Esophagus squamous epithelium (tissue), 5 donors: ENCODE data around the gene COQ7. TPM values are rescaled to one million over a fixed set of nuclear protein-coding genes. Genes with fewer than 3 reads are reported as not detected.

Experiments
- DNase-seq: peaks from one replicate; lab custom pipeline; 2025; lab: John Stamatoyannopoulos, UW
- H3K27ac ChIP-seq, 4 donors: fragments of 200-600 bp; sonication (generic); one replicate each; pipeline ENCODE4 v1.5.1; 2016 to 2019; ENCODE audit warnings: mild to moderate bottlenecking in 1 of 4
- H3K27me3 ChIP-seq, 4 donors: fragments of 200-600 bp; sonication (generic); 1 replicate in 3 of 4; 2 replicates in 1 of 4; pipeline versions ENCODE4 v1.5.1 to v1.6.0; 2017 to 2021; ENCODE audit warnings: antibody characterized with exemption in 1 of 4
- H3K36me3 ChIP-seq, 3 donors: fragments of 200-600 bp; sonication (generic); one replicate each; pipeline ENCODE4 v1.5.1; 2016 to 2019
- H3K4me1 ChIP-seq, 3 donors: fragments of 200-600 bp; sonication (generic); one replicate each; pipeline ENCODE4 v1.5.1; 2017 to 2019
- H3K4me3 ChIP-seq, 4 donors: fragments of 200-600 bp; sonication (generic); 1 replicate in 3 of 4; 2 replicates in 1 of 4; pipeline ENCODE4 v1.5.1; 2016 to 2019; ENCODE audit warnings: mild to moderate bottlenecking in 2 of 4, moderate library complexity in 1 of 4
- H3K9me3 ChIP-seq, 3 donors: fragments of 200-600 bp; sonication (generic); one replicate each; pipeline ENCODE4 v1.5.1; 2016 to 2019
- POLR2A ChIP-seq, 4 donors: fragments of 450-650 bp; IDR thresholded peaks; one replicate each; pipeline ENCODE4 v1.6.1; 2017; ENCODE audit warnings: antibody characterized with exemption in 4 of 4, mild to moderate bottlenecking in 4 of 4, moderate library complexity in 3 of 4
- WGBS, 2 donors: methylation state at CpG; one replicate each; pipeline ENCODE4 v1.1.5; 2018; 5-methylcytosine and 5-hydroxymethylcytosine counted together
- intact Hi-C: fragments of 100-400 bp; cut with DNase I; formaldehyde crosslinking; loops from one replicate; pipeline ENCODE4 v1.15.0; 2022
- total RNA-seq, 4 donors: library from RNA; depleted of rRNA; stranded (reverse); fragments of >200 nt; gene quantifications; one replicate each; pipeline ENCODE4 v1.1.0, GENCODE V29; 2016
- TF ChIP-seq, protein P1 (sequence below), 6 experiments: fragments of 450-650 bp in 4 of 6; fragments of 200-600 bp in 2 of 6; sonication (generic) in 2 of 6; IDR thresholded peaks; one replicate each; pipeline ENCODE4 v1.5.1; 2016 to 2019; ENCODE audit warnings: antibody characterized with exemption in 6 of 6, mild to moderate bottlenecking in 4 of 6, moderate library complexity in 4 of 6
- donor health status: DM: yes; HTN: yes; CAD: no.

COQ7 gene
- total RNA-seq, 4 donors from 2014 or later = 5.6 to 14.4 (median 12.5) TPM

DNA sequence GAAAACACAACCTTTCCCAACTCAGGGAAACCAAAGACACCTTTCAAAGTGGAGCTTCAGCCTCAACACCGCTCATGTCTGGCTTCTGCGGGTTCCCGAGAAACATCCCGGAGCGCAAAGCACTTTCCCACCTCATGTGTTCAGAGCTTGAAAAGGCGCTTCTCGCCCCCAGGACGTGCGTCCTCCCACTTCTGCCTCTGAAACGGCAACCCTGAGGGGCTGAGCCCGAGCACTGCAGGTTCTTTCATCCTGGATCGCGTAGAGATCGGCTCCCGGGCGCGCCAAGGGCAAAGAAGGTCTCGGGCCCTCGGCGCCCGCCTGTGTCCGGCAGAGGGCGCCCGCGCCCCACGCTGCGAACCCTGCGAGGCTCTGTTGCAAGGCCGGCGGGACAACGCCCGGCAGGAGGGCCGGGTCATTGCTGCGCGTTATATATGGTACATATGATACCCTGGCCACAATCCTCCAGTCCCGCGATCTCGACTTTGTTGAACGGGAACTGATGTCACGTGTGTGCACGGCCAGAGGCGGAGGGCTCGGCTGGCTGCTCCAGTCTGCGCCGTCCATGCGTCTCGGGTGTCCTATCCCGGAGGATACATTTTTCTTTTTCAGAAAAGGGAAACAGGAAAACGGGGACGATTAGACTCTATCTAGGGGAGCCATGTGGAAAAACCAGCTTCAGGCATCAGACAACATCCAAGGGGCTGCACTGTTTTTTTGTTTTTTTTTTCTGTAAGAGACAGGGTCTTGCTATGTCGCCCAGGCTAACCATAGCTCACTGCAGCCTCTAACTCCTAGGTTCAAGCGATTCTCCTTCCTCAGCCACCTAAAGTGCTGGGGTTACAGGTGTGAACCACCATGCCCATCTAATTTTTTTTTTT, 19.1 kb downstream of the COQ7 start:
- DNase-seq = no peak
- TF ChIP-seq, protein P1, sequence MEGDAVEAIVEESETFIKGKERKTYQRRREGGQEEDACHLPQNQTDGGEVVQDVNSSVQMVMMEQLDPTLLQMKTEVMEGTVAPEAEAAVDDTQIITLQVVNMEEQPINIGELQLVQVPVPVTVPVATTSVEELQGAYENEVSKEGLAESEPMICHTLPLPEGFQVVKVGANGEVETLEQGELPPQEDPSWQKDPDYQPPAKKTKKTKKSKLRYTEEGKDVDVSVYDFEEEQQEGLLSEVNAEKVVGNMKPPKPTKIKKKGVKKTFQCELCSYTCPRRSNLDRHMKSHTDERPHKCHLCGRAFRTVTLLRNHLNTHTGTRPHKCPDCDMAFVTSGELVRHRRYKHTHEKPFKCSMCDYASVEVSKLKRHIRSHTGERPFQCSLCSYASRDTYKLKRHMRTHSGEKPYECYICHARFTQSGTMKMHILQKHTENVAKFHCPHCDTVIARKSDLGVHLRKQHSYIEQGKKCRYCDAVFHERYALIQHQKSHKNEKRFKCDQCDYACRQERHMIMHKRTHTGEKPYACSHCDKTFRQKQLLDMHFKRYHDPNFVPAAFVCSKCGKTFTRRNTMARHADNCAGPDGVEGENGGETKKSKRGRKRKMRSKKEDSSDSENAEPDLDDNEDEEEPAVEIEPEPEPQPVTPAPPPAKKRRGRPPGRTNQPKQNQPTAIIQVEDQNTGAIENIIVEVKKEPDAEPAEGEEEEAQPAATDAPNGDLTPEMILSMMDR (IDR thresholded peaks at IDR 0.05) = peak; percentile 95 to 100 (median 98)
- no peak for TF ChIP-seq POLR2A (IDR thresholded peaks at IDR 0.05)
- H3K36me3 ChIP-seq = peaks cover 0 to 8% (median 0%) of the 10 kb centered on the region in 3 donors
- H3K9me3 ChIP-seq = no peaks in the 10 kb centered on the region
- intact Hi-C loops = loop anchor here (5.0 to 10.0 kb wide), 3 partner anchors 91 to 418 kb away; no protein-coding TSS in a partner anchor
- peaks cover 6 to 13% (median 10%) of the 10 kb centered on the region in 3 donors for H3K4me1 ChIP-seq
- peak overlapping the region in 2 of 4 donors; percentile 39 to 59 for H3K27ac ChIP-seq
- peak overlapping the region; percentile 8 to 59 (median 44) for H3K4me3 ChIP-seq
- no peaks in the 10 kb centered on the region for H3K27me3 ChIP-seq
- 7 to 43% methylated on average over 4 to 22 of the region's 52 CpGs for WGBS, 2 donors

DNA sequence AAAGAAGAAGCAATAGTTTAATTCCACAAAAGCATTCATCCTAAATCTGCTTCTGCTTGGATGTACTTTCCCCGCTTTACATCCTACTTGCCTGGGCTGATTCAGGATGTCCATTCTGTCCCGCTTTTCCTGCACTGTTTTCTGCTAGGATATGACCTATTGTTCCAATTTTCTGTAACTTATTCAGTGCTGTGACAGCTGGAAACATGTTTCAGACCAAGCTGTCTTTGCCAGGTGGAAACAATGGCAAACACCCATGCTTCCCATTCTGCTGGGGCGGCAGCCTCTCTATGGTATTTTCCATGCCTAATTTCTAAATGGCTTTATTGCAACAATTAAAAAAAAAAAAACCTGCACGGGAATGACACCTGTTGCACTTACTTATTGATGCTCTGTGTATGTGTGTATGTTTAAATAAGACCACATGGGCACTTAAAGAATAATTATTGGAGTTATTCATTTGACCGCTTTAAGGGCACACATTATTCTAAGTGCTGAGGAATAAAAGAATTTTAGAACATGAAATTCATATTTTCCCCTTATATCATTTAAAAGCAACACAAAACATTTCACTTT, 21.0 kb downstream of the COQ7 start:
- H3K4me3 ChIP-seq = no peak overlapping the region
- WGBS, 2 donors = 75 to 79% methylated on average over 5 of the region's 5 CpGs
- H3K27ac ChIP-seq = no peak overlapping the region
- H3K4me1 ChIP-seq = peaks cover 6 to 22% (median 10%) of the 10 kb centered on the region in 3 donors
- H3K36me3 ChIP-seq = no peaks in the 10 kb centered on the region
- no peaks in the 10 kb centered on the region for H3K27me3 ChIP-seq
- DNase-seq = no peak
- H3K9me3 ChIP-seq = no peaks in the 10 kb centered on the region
- intact Hi-C loops = loop anchor here (5.0 to 10.0 kb wide), 3 partner anchors 89 to 416 kb away; no protein-coding TSS in a partner anchor
- no peak for TF ChIP-seq POLR2A (IDR thresholded peaks at IDR 0.05)
- TF ChIP-seq, protein P1 (IDR thresholded peaks at IDR 0.05) = no peak

DNA sequence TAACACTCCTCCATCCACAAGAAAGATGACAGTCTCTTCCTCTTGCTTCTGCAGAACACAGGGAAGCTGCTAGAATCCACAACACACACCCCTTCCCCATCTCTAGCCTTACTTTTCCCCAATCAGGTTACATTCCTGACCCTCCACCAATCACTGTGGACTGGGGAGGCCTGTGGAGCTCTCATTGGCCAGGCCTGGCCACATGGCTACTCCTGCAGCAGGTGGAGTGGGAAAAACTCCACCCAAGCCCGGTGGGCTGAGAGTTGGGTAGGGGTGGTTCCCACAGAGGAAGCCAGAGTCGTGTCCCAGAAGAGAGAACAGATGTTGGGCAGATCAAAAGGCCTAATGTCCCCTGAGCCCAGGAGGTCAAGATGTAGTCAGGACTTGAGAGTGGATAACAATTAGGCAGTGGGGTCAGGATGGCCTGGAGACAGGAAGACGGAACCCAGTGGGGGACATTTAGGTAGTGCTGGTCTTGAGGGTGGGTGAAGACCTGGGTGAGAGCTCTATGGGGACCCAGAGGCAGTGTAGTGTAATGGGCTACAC, 22.1 kb downstream of the COQ7 start:
- Histone ChIP-seq H3K4me3 (no peak overlapping the region), H3K9me3 (no peaks in the 10 kb centered on the region), H3K4me1 (peaks cover 6 to 22% (median 10%) of the 10 kb centered on the region in 3 donors), H3K27ac (no peak overlapping the region), H3K27me3 (no peaks in the 10 kb centered on the region), H3K36me3 (no peaks in the 10 kb centered on the region)
- no peak for DNase-seq
- 60 to 68% methylated on average over 3 of the region's 3 CpGs for WGBS, 2 donors
- intact Hi-C loops = loop anchor here (5.0 to 10.0 kb wide), 3 partner anchors 88 to 415 kb away; no protein-coding TSS in a partner anchor
- TF ChIP-seq, protein P1 (IDR thresholded peaks at IDR 0.05) = no peak
- TF ChIP-seq POLR2A (IDR thresholded peaks at IDR 0.05) = no peak

DNA sequence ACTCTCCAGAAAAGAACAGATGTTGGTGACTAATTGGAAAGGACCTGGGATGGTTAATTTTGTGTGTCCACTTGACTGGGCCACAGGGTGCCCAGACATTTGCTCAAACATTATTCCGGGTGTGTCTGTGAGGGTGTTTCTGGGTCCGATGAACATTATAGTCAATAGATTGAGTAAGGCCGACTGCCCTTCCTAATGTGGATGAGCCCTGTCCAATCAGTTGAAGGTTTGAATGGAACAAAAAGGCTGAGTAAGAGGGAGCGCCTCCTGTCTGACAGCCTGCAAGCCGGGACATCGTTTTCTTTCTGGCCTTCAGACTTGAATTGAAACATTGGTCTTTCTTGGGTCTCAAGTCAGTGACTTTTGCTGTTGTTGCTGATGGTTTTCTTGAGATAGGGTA, 23.5 kb downstream of the COQ7 start:
- intact Hi-C loops = loop anchor here (5.0 kb wide), 2 partner anchors 76 to 276 kb away; partner anchors contain the start of gene SYT17
- H3K4me1 ChIP-seq = peaks cover 5 to 25% (median 9%) of the 10 kb centered on the region in 3 donors

More for the DNA sequence above, 23.5 kb downstream of the COQ7 start:
- 86 to 90% methylated on average over 6 of the region's 6 CpGs for WGBS, 2 donors
- DNase-seq = no peak
- TF ChIP-seq, protein P1 (IDR thresholded peaks at IDR 0.05) = no peak
- TF ChIP-seq POLR2A (IDR thresholded peaks at IDR 0.05) = no peak
- no peaks in the 10 kb centered on the region for H3K27me3 ChIP-seq
- H3K4me3 ChIP-seq = no peak overlapping the region
- H3K27ac ChIP-seq = no peak overlapping the region
- no peaks in the 10 kb centered on the region for H3K36me3 ChIP-seq
- H3K9me3 ChIP-seq = no peaks in the 10 kb centered on the region
